Mesendoderm (in vitro differentiated cells): ENCODE results near the gene UBA3.

ENCODE experiments used
- DNase-seq: peaks from one replicate; pipeline ENCODE4 v3.0.0; 2013
- H2AK5ac ChIP-seq: 2 replicates; pipeline ENCODE4 v1.6.1; 2013; ENCODE audit warnings: low read length, inconsistent platforms
- H2BK120ac ChIP-seq: 2 replicates; pipeline ENCODE4 v1.6.1; 2013; ENCODE audit warnings: low read depth, mild to moderate bottlenecking, low read length, moderate library complexity, mixed read lengths
- H2BK15ac ChIP-seq: replicated peaks from 2 replicates; pipeline ENCODE4 v1.6.1; 2013; ENCODE audit warnings: low read depth, mild to moderate bottlenecking, moderate library complexity
- H2BK5ac ChIP-seq: 2 replicates; pipeline ENCODE4 v1.6.1; 2013; ENCODE audit warnings: low read length, inconsistent platforms
- H3K18ac ChIP-seq: 2 replicates; pipeline ENCODE4 v1.6.1; 2013; ENCODE audit warnings: mild to moderate bottlenecking, low read length, mixed read lengths
- H3K23ac ChIP-seq: one replicate; pipeline ENCODE4 v1.6.1; 2013; ENCODE audit warnings: low read length
- H3K27ac ChIP-seq: 2 replicates; pipeline ENCODE4 v1.5.1; 2013; ENCODE audit warnings: low read depth, mild to moderate bottlenecking, inconsistent platforms, low read length, moderate library complexity
- H3K27me3 ChIP-seq: 2 replicates; pipeline ENCODE4 v1.6.1; 2013; ENCODE audit warnings: low read length, control low read depth, mild to moderate bottlenecking, inconsistent platforms; ENCODE audit not compliant: insufficient read depth, poor library complexity
- H3K36me3 ChIP-seq: 2 replicates; pipeline ENCODE4 v1.6.1; 2013; ENCODE audit warnings: low read length, inconsistent platforms; ENCODE audit not compliant: control insufficient read depth, insufficient read depth
- H3K4ac ChIP-seq: one replicate; pipeline ENCODE4 v1.6.1; 2013; ENCODE audit warnings: low read depth, mild to moderate bottlenecking, low read length, moderate library complexity
- H3K4me1 ChIP-seq: 2 replicates; pipeline ENCODE4 v1.6.1; 2013; ENCODE audit warnings: low read depth, low read length, inconsistent platforms; ENCODE audit not compliant: control insufficient read depth
- H3K4me2 ChIP-seq: 2 replicates; pipeline ENCODE4 v1.6.1; 2013; ENCODE audit warnings: low read length
- H3K4me3 ChIP-seq: 2 replicates; pipeline ENCODE4 v1.5.1; 2013; ENCODE audit warnings: mild to moderate bottlenecking, low read length
- H3K56ac ChIP-seq: one replicate; pipeline ENCODE4 v1.6.1; 2013; ENCODE audit warnings: low read length
- H3K79me1 ChIP-seq: 2 replicates; pipeline ENCODE4 v1.6.1; 2013; ENCODE audit warnings: low read length, inconsistent platforms
- H3K79me2 ChIP-seq: 2 replicates; pipeline ENCODE4 v1.6.1; 2013; ENCODE audit warnings: mild to moderate bottlenecking, low read length; ENCODE audit not compliant: control insufficient read depth, insufficient read depth
- H3K9ac ChIP-seq: 2 replicates; pipeline ENCODE4 v1.6.1; 2013; ENCODE audit warnings: low read length, inconsistent platforms
- H4K5ac ChIP-seq: one replicate; pipeline ENCODE4 v1.6.1; 2013; ENCODE audit warnings: low read length
- H4K8ac ChIP-seq: one replicate; pipeline ENCODE4 v1.6.1; 2013; ENCODE audit warnings: low read depth, mild to moderate bottlenecking, control low read depth, low read length, moderate library complexity
- WGBS: extraction: QIAGEN DNeasy Blood & Tissue Kit; methylation state at CpG from one replicate; pipeline ENCODE4 v1.1.7; 2013; ENCODE audit warnings: low lambda C conversion rate, missing lambda C conversion rate; ENCODE audit not compliant: insufficient coverage; ENCODE audit errors: extremely low coverage; 5-methylcytosine and 5-hydroxymethylcytosine counted together

Gene UBA3

GRCh38 chr3:69013253-69014021 lies 66.7 kb downstream of the UBA3 start, which contains the start of gene EOGT:
Gene EOGT, minus strand, starts transcription at chr3:69013684. Its CDS starts 3,838 bp downstream, at chr3:69009846.
- H3K4me3 ChIP-seq, result peak within 1 kb of the TSS; percentile 63
- H3K4me2 ChIP-seq, result peak within 1 kb of the TSS; percentile 65

DNA sequence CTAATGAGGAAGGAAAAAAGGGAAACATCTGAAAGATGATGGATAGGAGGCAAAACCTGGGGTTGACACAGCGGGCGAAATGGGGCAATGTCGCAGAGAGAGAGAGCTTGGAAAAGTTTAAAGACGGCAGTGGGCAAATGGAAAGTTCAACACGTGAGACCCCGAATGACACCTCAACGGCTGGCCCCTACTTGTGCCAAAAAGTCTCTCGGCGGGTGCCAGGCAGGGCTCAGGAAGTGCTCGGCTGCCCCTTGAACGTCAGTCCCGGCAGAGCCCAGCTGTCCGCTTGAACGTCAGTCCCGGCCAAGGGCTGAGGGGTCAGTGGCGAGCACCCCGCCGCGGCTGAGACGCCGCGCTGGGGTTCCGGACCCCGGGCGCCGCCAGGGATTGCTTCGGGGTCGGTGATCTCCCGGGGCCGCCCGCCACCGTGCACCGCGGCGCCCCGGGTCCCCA lies 67.3 kb downstream of the UBA3 start:
- WGBS, result no CpG with 5 or more reads among the region's 36 CpGs
- H4K8ac ChIP-seq, result peak overlapping the region; percentile 77
- peak overlapping the region; percentile 83 for H3K9ac ChIP-seq
- peak; percentile 61 for DNase-seq
- H3K79me2 ChIP-seq, result no peaks in the 10 kb centered on the region
- peak overlapping the region; percentile 88 for H3K27ac ChIP-seq
- no peak overlapping the region for H3K23ac ChIP-seq
- H3K79me1 ChIP-seq, result peaks cover 2% of the 10 kb centered on the region
- H3K4me2 ChIP-seq, result peak overlapping the region; percentile 57
- no peak overlapping the region for H2BK5ac ChIP-seq
- H3K4ac ChIP-seq, result peak overlapping the region; percentile 57
- peak overlapping the region; percentile 63 for H3K4me3 ChIP-seq
- H2BK120ac ChIP-seq, result peak overlapping the region; percentile 21
- no peak overlapping the region for H2BK15ac ChIP-seq
- no peaks in the 10 kb centered on the region for H3K36me3 ChIP-seq
- H2AK5ac ChIP-seq, result no peak overlapping the region
- H3K27me3 ChIP-seq, result no peaks in the 10 kb centered on the region
- H3K4me1 ChIP-seq, result peaks cover 14% of the 10 kb centered on the region
- peak overlapping the region; percentile 97 for H3K56ac ChIP-seq
- no peak overlapping the region for H4K5ac ChIP-seq
- H3K18ac ChIP-seq, result peak overlapping the region; percentile 89

More at GRCh38 chr3:69013253-69014021, 66.7 kb downstream of the UBA3 start, which contains the start of gene EOGT:
- Histone ChIP-seq H3K9ac (peak within 1 kb of the TSS; percentile 83), H4K8ac (peak within 1 kb of the TSS; percentile 77), H3K23ac (peak within 1 kb of the TSS; percentile 55), H3K4me1 (peaks cover 14% of the 10 kb centered on the region), H3K4ac (peak within 1 kb of the TSS; percentile 57), H2BK15ac (no peak within 1 kb of the TSS), H3K79me1 (peaks cover 2% of the 10 kb centered on the region), H3K27ac (peak within 1 kb of the TSS; percentile 88), H3K79me2 (no peaks in the 10 kb centered on the region), H2AK5ac (no peak within 1 kb of the TSS), H3K56ac (peak within 1 kb of the TSS; percentile 97), H3K18ac (peak within 1 kb of the TSS; percentile 89), H3K27me3 (no peaks in the 10 kb centered on the region), H3K36me3 (no peaks in the 10 kb centered on the region), H2BK120ac (peak within 1 kb of the TSS; percentile 21), H4K5ac (peak within 1 kb of the TSS; percentile 23), H2BK5ac (no peak within 1 kb of the TSS)
- WGBS, result no CpG with 5 or more reads among the region's 96 CpGs
- peak; percentile 88 for DNase-seq

- H4K8ac ChIP-seq, result no peak overlapping the region
- H2BK15ac ChIP-seq, result no peak overlapping the region
- H4K5ac ChIP-seq, result no peak overlapping the region
- no CpG with 5 or more reads among the region's 22 CpGs for WGBS
- H2BK120ac ChIP-seq, result no peak overlapping the region
- H2BK5ac ChIP-seq, result no peak overlapping the region
- H3K79me2 ChIP-seq, result no peaks in the 10 kb centered on the region
- peak overlapping the region; percentile 2 for H3K27ac ChIP-seq
- H3K56ac ChIP-seq, result peak overlapping the region; percentile 97
- peak overlapping the region; percentile 89 for H3K18ac ChIP-seq
- H3K36me3 ChIP-seq, result no peaks in the 10 kb centered on the region
- peak overlapping the region; percentile 6 for H3K4me3 ChIP-seq
- peak overlapping the region; percentile 57 for H3K4me2 ChIP-seq
- H3K79me1 ChIP-seq, result peaks cover 2% of the 10 kb centered on the region
- H3K27me3 ChIP-seq, result no peaks in the 10 kb centered on the region
- H3K4ac ChIP-seq, result peak overlapping the region; percentile 1
- H3K9ac ChIP-seq, result peak overlapping the region; percentile 83
- peak overlapping the region; percentile 75 for H3K23ac ChIP-seq
- peak; percentile 71 for DNase-seq
- H3K4me1 ChIP-seq, result peaks cover 14% of the 10 kb centered on the region
- peak overlapping the region; percentile 40 for H2AK5ac ChIP-seq
These were observed 67.9 kb downstream of the UBA3 start for GRCh38 chr3:69012100-69012799.

GRCh38 chr3:69011096-69011730 lies 69.0 kb downstream of the UBA3 start:
- no peak overlapping the region for H4K8ac ChIP-seq
- no CpG with 5 or more reads among the region's 8 CpGs for WGBS
- no peak overlapping the region for H3K23ac ChIP-seq
- H2AK5ac ChIP-seq, result no peak overlapping the region
- no peak overlapping the region for H3K4me3 ChIP-seq
- peaks cover 2% of the 10 kb centered on the region for H3K79me1 ChIP-seq
- peak overlapping the region; percentile 25 for H3K9ac ChIP-seq
- peak overlapping the region; percentile 56 for H3K18ac ChIP-seq
- DNase-seq, result peak; percentile 42
- no peak overlapping the region for H2BK15ac ChIP-seq
- no peaks in the 10 kb centered on the region for H3K36me3 ChIP-seq
- no peak overlapping the region for H4K5ac ChIP-seq
- H2BK5ac ChIP-seq, result no peak overlapping the region
- no peaks in the 10 kb centered on the region for H3K79me2 ChIP-seq
- H3K27ac ChIP-seq, result peak overlapping the region; percentile 40
- peak overlapping the region; percentile 64 for H3K56ac ChIP-seq
- peaks cover 14% of the 10 kb centered on the region for H3K4me1 ChIP-seq
- no peaks in the 10 kb centered on the region for H3K27me3 ChIP-seq
- no peak overlapping the region for H2BK120ac ChIP-seq
- no peak overlapping the region for H3K4me2 ChIP-seq
- peak overlapping the region; percentile 9 for H3K4ac ChIP-seq

DNA sequence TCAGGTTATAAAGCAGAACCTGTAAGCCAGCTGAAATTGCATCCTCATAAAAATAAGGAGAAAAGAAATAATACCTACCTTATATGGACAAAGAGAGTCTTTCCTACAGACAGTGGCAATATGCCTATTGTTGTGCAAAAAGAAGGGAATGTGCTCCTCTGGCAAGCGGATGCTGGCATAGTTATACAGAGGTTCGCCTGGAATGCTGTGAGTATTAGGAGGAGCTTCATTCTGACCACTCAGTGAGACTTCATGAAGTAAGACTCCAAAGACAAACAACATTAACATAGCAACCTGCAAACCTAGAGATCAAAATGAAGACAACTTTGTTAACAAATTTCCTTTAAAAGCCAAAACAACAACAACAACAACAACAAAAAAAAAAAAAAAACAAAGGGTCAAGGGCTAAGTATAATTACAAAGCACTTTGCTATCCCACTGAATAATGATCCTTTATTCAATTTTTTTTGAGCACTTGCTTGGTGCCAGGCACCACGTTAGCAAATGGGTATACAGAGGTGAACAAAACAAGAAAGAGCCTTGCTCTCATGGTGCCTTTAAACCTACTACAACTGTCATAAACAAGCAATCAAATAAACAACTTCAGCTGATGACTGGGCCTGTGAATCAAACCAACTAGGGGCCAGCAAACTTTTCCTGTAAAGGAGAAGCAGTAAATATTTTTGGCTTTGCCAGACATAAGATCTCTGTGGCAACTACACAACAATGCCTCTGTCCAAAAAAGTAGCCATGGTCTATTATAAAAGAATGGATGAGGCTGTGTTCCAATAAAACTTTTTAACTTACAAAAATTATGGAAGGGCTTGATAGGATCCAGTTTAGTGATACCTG lies 70.4 kb downstream of the UBA3 start:
- peak overlapping the region; percentile 66 for H3K18ac ChIP-seq
- H3K79me2 ChIP-seq, result no peaks in the 10 kb centered on the region
- peak; percentile 95 for DNase-seq
- H3K4me2 ChIP-seq, result no peak overlapping the region
- H3K9ac ChIP-seq, result no peak overlapping the region
- peak overlapping the region; percentile 67 for H2BK15ac ChIP-seq
- H3K23ac ChIP-seq, result no peak overlapping the region
- no peak overlapping the region for H4K8ac ChIP-seq
- H2BK5ac ChIP-seq, result no peak overlapping the region
- H3K27ac ChIP-seq, result peak overlapping the region; percentile 75
- peak overlapping the region; percentile 28 for H2BK120ac ChIP-seq
- H3K27me3 ChIP-seq, result no peaks in the 10 kb centered on the region
- H3K79me1 ChIP-seq, result peaks cover 2% of the 10 kb centered on the region
- H3K56ac ChIP-seq, result peak overlapping the region; percentile 9
- peaks cover 14% of the 10 kb centered on the region for H3K4me1 ChIP-seq
- no peak overlapping the region for H4K5ac ChIP-seq
- H2AK5ac ChIP-seq, result no peak overlapping the region
- H3K4ac ChIP-seq, result no peak overlapping the region
- H3K36me3 ChIP-seq, result no peaks in the 10 kb centered on the region
- H3K4me3 ChIP-seq, result no peak overlapping the region
- WGBS, result no CpG with 5 or more reads among the region's 3 CpGs
